ENCODE results near the gene LYPD4.

DNA sequence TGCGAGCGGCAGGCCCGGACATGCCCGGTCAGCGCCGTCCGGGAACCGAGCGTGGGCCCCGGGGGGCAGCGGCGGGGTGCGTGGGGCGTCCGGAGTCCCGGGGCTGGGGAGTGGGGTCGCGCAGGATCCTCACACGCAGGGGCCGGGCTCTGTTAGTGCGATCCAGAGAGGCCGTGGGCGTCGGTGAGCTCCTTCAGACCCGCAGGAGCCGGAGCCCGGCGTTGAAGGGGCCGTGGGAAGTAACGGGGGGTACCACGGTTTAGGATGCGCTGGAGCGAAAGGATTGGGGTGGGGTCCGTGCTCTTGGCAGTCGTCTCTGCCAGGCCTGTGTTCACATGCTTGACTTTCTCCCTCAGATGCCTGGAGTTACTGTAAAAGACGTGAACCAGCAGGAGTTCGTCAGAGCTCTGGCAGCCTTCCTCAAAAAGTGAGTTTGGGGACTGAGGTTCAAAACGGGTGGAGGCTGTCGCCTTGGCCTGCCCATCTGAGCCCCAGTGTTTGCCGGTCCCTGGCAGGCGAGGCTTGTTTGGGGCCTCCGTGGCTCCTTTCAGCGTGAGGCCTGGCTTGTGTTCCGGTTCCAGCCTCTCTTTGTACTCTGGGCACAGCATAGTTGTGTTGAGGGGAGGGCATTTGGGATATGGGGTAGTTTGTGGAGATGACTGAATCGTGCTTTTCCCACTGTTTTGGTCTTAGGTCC lies 16.1 kb upstream of the LYPD4 start:
- TF ChIP-seq POLR2AphosphoS5 (IDR thresholded peaks at IDR 0.05), result no peak
- TF ChIP-seq, protein P1, sequence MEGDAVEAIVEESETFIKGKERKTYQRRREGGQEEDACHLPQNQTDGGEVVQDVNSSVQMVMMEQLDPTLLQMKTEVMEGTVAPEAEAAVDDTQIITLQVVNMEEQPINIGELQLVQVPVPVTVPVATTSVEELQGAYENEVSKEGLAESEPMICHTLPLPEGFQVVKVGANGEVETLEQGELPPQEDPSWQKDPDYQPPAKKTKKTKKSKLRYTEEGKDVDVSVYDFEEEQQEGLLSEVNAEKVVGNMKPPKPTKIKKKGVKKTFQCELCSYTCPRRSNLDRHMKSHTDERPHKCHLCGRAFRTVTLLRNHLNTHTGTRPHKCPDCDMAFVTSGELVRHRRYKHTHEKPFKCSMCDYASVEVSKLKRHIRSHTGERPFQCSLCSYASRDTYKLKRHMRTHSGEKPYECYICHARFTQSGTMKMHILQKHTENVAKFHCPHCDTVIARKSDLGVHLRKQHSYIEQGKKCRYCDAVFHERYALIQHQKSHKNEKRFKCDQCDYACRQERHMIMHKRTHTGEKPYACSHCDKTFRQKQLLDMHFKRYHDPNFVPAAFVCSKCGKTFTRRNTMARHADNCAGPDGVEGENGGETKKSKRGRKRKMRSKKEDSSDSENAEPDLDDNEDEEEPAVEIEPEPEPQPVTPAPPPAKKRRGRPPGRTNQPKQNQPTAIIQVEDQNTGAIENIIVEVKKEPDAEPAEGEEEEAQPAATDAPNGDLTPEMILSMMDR (IDR thresholded peaks at IDR 0.05), result no peak
- no peak for TF ChIP-seq POLR2A (IDR thresholded peaks at IDR 0.05)
